Measurements from ENCODE around the gene PCDH9.

GRCh38 chr13:66459634-66460033 lies 770.5 kb downstream of the PCDH9 start:
- TF ChIP-seq, protein P1, sequence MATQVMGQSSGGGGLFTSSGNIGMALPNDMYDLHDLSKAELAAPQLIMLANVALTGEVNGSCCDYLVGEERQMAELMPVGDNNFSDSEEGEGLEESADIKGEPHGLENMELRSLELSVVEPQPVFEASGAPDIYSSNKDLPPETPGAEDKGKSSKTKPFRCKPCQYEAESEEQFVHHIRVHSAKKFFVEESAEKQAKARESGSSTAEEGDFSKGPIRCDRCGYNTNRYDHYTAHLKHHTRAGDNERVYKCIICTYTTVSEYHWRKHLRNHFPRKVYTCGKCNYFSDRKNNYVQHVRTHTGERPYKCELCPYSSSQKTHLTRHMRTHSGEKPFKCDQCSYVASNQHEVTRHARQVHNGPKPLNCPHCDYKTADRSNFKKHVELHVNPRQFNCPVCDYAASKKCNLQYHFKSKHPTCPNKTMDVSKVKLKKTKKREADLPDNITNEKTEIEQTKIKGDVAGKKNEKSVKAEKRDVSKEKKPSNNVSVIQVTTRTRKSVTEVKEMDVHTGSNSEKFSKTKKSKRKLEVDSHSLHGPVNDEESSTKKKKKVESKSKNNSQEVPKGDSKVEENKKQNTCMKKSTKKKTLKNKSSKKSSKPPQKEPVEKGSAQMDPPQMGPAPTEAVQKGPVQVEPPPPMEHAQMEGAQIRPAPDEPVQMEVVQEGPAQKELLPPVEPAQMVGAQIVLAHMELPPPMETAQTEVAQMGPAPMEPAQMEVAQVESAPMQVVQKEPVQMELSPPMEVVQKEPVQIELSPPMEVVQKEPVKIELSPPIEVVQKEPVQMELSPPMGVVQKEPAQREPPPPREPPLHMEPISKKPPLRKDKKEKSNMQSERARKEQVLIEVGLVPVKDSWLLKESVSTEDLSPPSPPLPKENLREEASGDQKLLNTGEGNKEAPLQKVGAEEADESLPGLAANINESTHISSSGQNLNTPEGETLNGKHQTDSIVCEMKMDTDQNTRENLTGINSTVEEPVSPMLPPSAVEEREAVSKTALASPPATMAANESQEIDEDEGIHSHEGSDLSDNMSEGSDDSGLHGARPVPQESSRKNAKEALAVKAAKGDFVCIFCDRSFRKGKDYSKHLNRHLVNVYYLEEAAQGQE (IDR thresholded peaks at IDR 0.05; ENCODE audit: low read depth, low read length) = no peak
- TF ChIP-seq YY1 (IDR thresholded peaks at IDR 0.05; ENCODE audit: low read depth, low read length) (no peak), CTCF (IDR thresholded peaks at IDR 0.05 in 2 of 3, conservative IDR thresholded peaks at IDR 0.05 in 1 of 3; ENCODE audit: control insufficient read depth in 2 of 3, extremely low read depth in 1 of 3, insufficient read depth in 1 of 3, low read depth in 3 of 3, low read length in 3 of 3) (no peak), NR2F1 (conservative IDR thresholded peaks at IDR 0.05) (no peak), GABPA (IDR thresholded peaks at IDR 0.05; ENCODE audit: low read depth) (no peak), CBX3 (IDR thresholded peaks at IDR 0.05; ENCODE audit: borderline replicate concordance, low read depth) (no peak), KDM1A (IDR thresholded peaks at IDR 0.05; ENCODE audit: borderline replicate concordance) (no peak), SREBF2 (IDR thresholded peaks at IDR 0.05; ENCODE audit: low read length) (no peak), EGR1 (IDR thresholded peaks at IDR 0.05; ENCODE audit: borderline replicate concordance in 1 of 2, low read depth in 2 of 2, low read length in 2 of 2) (no peak), USF2 (IDR thresholded peaks at IDR 0.05; ENCODE audit: borderline replicate concordance, low read depth, low read length) (no peak), SUZ12 (IDR thresholded peaks at IDR 0.05; ENCODE audit: unreplicated experiment) (no peak), RAD21 (IDR thresholded peaks at IDR 0.05; ENCODE audit: insufficient read depth, low read depth, low read length) (no peak)
- TF ChIP-seq, protein P2, sequence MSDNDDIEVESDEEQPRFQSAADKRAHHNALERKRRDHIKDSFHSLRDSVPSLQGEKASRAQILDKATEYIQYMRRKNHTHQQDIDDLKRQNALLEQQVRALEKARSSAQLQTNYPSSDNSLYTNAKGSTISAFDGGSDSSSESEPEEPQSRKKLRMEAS (IDR thresholded peaks at IDR 0.05; ENCODE audit: low read depth, low read length) = no peak
